Measurements from ENCODE around the gene CLNK.

The CLNK gene

DNA sequence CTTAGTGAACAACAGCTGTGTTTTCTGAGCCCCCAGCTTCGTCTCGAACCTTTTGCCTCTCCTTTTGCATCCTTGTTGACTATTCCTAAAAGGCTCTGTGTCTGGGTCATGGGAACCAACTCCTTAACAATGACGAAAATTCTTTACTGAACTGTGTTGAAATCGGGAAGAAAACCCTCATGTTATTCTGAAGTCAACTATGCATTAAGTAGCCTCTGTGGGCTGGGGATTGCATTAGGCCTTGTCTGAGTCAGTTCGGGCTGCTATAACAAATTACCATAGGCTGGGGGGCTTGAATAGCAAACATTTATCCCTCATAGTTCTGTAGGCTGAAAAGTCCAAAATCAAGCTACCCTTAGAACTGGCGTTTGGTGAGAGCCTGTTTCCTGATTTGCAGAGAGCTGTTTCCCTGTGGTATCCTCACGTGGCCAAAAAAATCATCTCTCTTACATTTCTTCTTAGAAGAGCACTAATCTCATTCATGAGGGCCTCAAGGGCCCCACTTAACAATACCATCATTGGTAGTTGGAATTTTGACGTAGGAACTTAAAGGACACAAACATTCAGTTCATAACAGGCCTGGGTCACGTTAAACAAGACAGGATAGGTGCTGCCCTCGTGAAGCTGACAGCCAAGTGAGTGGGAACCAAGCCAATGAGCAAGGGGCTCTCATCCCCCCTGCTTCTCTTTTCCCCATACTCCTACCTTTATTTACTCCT lies 75.9 kb downstream of the CLNK start:
- DNase-seq = no peak

DNA sequence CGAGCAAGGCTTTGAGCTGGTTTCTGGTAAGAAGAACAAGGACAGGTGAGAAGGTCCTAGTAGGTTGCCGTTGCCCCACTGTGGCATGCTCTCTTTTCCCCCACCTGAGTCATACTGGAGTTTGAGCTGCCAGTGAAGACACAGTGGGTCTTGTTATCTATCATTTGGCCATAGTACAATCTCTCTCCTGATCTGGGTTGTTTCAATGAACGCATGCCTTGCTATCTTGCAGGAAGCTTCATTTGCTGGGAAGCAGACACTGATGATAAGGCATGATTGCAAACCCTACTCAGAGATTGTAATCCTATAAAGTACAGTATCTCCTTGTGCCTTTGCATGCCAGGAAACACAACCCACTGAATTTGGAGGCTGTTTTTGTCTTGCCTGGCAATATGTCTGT lies 77.4 kb downstream of the CLNK start:
- DNase-seq = no peak

DNA sequence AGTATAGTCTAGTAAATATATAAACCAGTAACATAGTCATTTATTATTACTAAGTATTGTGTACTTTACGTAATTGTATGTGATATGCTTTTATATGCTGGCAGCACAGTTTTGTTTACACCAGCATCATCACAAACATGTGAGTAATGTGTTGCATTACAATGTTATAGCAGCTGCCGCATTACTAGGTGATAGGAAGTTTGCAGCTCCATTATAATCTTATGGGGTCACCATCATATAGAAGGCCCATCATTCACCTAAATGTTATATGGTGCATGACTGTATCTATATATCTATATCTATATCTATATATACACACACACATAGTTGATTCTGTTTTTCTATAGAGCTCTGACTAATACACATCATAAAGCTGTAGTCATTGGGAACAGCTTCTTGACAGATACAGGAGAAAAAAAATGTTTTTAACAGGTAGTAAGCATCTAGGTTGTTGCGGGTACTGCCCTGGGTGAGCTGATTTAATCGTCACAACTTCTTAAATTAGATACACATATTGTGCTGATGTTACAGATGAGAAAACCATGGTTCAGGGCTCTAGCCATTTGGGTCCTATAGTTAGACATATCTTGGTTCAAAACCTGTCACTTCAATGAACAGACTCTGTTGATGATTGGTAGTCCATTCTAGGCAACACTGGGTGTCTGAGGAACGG lies 77.9 kb downstream of the CLNK start:
- DNase-seq = no peak

DNA sequence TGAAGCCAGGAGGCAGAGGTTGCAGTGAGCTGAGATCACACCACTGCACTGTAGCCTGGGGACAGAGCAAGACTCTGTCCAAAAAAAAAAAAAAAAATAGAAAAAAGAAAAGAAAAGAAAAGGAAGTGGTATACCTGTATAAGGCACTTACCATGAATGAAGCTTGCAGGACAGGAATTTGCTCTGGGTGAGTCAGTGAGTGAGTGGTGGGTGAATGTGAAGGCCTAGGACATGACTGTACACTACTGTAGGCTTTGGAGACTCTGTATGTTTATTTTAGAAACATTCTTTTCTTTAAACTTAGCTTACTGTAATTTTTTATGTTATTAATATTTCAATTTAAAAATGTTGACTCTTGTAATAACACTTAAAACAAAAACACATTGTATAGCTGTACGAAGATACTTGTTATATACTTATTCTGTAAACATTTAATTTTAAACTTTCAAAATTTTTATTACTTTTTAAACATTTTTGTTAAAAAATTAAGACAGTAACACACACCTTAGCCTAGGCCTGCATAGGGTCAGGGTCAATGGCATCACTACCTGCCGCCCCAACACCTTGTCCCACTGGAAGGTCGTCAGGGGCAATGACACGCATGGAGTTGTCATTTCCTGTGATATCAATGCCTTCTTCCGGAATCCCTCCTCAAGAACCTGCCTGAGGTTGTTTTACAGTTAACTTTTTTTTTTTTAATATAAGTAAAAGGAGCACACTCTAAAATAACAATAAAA lies 78.7 kb downstream of the CLNK start:
- DNase-seq = no peak

DNA sequence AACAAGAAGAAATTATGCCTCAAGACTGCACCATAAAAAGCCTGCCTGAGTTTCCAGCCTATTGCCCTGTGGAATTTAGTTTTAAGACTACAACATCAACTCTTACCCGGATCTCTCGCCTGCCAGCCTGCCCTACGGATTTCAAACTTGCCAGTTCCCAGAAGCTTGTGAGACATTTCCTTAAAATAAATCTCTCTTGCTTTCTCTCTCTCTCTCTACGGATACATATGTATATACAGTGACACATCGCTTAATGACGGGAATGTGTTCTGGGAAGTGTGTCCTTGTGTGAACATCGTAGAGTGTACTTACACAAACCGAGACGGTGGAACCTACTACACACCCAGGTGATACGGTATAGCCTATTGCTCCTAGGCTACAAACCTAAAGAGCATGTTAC lies 79.5 kb downstream of the CLNK start:
- no peak for DNase-seq

DNA sequence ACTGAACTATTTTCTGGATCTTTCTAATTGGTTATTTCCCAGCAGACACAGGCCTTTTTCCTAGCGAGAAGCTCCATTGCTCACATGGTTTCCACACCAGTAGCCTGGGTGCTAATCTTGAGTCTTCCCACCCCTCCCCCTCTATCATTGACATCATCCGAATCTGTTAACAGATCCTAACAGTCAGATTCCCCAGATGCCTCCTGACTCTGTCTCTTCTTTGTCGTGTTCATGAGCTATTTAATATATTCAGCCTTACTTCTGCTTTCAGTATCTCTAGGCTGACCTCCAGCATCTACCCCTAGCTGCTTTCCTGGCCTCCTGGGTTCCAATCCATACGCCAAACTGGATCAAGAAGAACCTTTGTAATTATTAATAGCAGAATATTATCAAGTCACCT lies 85.0 kb downstream of the CLNK start:
- no peak for DNase-seq

DNA sequence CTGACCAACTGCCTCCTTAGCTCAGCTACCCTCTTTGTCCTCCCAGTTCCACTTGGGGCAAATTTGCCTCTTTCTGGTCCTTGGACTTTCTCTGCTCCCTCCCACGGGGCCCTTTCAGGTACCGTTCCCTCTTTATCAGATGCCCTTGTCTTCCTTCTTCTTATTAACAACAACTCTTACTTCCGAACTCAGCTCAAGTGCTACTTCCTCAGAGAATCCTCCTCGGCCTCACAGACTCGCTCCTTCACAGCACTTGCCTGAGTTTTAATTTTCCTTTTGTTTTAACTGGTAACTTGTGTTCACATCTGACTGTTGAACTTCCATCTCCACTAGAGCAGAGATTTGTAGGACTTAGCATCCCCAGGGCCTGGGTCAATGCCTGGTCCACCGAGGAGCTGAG lies 85.7 kb downstream of the CLNK start:
- DNase-seq = no peak

DNA sequence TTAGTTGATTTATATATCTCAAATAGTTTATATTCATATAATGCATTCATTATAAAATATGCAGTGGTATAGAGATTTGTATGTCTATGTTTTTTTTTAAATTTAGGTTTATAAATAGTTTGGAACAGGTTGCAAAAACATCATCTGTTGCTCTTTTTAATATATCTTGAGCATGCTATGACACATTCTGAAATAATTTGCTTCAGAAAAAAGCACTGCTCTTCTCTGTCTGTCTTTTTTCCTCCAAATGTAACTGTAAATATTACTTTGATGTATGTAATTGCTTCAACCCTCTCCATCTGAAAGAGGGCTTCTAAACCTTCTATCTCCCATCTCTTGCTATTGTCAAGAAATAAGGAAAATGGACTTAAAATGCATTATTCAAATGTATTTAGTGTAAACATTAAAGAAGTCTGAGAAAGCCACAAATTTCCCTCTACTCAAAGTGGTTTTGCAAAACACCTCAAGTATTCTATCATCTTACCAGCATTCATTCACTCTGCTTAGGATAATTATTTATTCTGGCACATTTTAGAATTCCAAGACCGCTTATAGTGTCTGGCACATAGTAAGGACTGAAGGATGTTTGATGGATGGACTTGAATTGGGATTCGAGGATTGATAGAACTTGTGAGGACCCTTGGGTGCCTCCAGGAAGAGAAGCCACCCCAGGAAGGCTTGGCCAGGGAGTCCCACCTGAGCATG lies 87.8 kb downstream of the CLNK start:
- DNase-seq = no peak

DNA sequence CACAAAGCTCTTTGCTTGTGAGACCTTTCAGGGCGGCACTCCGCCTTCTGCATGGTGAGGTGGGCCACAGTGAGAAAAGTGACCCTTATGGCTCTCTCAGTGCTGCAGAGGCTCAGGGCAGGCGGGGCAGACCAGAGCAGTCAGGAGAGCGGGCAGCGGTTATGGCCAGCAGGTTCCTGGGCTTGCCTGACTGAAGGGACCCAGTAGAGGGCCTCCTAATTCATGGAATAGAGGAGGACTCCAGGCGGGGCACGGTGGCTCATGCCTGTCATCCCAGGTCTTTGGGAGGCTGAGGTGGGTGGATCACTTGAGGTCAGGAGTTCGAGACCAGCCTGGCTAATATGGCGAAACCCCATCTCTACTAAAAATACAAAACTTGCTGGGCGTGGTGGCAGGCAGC lies 91.4 kb downstream of the CLNK start:
- no peak for DNase-seq

DNA sequence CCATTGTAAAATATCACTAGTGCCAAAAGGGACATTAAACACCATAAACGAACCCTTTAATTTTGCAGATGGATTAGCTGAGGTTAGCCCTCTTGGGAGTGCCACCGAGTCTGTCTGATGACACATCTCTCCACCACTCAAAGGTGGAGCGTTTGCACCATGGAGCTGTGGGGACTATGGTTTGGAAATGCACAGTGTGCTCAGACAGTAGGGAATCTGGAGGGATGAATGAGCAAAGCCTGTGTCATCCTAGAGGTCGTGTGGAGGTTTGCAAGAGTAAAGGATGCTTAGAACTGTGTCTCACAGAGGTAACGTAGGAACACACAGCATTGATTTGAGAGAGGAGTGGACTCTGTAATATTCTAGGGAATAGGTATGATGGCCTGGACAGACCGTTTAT lies 93.7 kb downstream of the CLNK start:
- no peak for DNase-seq

DNA sequence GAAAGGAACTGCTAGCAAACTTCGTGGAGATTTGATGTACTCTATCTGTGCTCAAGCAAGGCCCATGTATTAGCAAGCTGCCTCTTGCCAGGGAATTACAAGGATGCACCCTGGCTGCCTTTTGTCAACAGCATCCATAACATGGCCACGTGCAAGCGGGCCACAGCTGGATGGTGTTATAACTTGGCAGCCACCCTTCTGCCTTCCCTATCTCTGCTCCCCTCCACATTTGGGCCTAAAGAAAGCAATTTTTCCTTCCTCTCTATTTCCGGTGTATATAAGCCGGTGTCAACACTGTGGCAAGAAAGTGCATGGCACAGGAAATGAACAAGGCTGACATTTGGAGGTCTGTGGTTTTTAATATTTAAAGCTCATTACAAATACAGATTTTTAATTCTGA lies 94.8 kb downstream of the CLNK start:
- DNase-seq = no peak

DNA sequence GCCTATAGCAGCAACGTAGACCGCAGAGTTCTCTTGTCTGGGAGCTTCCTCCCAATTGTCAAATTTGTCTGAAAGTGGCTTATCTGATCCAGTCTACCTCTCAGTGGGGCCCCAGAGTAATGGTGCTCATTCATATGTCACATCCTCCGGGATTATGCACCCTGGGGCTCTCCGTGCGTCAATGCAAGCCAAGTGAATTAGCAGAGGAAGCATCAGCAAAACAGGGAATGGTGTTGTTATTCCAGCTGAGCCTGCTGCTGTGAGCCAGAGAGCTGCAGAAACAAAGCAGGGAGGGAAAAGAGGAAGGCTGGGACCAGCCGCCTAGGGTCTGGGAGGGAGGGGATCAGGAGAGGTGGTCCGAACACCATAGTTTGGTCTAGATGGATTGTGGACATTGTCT lies 95.2 kb downstream of the CLNK start:
- DNase-seq = no peak

DNA sequence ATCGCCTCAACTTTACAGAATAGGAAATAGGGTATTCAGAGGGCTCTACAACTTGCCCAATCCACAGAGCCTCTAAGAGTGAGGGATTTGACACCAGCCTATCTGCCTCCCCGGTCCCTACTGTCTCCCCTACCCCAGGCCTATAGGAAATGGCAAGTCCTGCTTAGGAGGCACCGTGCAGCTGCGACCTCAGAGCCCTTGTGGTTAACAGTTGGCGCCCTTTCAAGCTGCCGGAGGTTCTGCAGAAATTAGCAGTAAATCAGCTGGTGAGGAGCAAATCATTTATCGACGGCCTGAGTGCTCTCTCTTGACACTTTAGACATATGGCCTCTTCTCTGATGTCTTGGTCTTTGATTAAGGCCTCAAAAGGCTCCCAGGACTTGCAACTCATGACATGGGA lies 96.9 kb downstream of the CLNK start:
- no peak for DNase-seq

DNA sequence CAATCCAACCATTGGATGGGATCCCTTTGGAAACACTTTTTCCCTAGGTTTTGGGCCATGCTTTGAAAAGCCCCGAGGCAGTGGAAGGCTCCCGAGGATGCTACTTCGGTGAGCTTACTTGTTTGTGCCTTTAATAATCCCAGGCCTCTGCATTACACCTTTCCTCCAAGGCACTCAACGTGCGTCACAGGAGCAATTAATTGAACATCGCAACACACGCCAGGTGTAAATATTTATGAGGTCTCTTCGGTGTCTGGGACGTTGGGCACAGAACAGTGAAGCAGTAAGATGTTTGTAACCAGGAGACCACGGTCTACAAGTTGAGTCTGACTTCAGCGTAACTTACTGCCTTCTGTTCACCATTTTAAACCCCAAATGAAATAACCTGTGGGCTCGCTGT lies 97.3 kb downstream of the CLNK start:
- DNase-seq = no peak

DNA sequence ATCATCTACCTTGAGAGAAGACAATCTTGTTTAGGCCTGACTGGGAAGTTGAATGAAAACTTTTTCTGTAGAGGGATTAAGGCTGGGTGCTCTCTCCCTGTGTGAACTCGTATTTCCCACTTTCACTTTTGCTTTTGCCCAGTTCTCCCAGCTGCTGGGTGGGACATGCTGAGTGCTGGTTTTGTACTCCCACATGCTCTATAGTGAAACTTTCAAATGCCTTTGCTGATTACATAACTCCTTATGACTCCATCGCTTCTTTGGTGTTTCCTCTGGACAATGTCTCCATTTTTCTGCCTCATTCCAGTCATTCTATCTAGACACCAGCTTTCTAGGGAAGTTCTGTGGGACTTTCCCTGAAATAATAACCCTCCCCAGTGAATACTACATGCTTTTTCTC lies 100.5 kb downstream of the CLNK start:
- no peak for DNase-seq

DNA sequence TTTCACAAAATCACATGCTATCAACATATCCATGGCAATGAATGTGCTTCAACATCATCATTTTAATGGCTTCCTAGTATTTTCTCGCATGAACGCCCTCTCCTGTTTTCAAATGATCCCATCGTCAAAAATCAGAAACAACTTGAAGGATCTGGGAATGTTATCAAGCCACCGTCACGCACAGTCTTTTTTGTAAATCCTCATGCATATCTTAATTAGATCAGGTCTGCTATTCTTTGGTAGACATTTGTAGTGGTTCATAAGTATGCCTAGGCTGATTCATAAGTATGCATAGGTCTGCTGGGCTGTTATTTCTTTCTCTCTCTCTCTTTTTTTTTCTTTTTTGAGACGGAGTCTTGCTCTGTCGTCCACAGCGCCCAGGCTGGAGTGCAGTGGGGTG lies 101.6 kb downstream of the CLNK start:
- no peak for DNase-seq

DNA sequence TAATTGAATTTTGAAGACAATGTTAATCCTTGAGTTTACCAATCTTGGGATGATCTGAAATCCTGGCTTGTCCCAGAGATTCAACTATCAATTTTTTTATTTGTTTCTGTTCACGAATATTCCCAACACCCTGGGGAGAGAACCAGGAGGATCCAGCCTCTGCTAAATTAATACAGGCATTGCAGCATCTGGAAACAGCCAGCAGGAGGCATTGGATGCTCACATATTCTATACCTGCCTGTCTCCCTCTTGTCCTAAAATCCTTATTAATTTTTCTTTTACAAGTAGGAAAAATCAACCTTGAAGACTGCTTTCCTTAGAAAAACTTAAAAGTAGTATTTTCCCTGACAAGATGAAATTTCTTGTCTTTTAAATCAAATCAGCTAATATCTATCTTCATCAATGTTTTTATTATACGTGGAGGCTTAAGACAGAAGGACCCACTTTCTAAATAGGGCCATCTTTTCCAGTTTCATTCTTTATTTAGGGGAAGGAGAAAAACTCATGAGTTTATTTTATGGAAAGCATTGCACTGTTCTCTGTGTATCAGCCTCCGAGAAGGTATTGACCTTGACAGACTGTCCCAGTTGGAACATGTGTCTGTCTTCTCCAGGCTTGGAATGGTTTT lies 102.4 kb downstream of the CLNK start:
- DNase-seq = no peak

DNA sequence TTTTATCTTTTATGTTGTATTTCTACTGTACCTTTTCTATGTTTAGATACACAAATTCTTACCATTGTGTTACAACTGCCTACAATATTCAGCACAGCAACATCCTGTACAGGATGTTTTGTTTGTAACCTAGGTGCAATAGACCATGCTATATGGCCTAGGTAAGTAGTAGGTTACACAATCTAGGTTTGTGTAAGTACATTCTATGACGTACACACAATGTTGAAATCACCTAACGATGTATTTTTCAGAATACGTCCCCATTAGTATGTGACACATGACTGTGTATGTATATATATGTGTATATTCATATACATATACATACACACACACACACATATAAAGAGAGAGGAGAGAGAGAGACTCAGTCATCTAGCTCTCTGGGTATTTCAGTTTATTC lies 103.5 kb downstream of the CLNK start:
- no peak for DNase-seq

DNA sequence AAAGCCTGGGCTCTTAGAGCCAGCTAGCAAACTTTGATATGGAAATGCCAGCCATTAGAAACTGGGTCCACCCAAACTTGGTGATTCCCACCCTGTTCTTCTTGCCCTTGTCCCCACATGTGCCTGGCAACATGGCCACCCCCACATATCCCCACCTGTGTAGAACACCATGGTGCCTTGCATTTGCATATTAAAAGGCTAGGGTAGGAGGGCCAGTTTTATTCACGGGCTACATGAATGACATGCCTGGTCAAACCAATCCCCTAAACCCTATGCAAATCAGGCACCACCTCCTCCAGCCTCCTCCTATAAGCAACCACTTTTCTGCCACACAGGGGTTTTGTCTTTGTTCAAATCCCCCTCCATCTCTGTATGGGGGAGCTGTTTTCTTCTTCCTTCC lies 104.9 kb downstream of the CLNK start:
- no peak for DNase-seq

DNA sequence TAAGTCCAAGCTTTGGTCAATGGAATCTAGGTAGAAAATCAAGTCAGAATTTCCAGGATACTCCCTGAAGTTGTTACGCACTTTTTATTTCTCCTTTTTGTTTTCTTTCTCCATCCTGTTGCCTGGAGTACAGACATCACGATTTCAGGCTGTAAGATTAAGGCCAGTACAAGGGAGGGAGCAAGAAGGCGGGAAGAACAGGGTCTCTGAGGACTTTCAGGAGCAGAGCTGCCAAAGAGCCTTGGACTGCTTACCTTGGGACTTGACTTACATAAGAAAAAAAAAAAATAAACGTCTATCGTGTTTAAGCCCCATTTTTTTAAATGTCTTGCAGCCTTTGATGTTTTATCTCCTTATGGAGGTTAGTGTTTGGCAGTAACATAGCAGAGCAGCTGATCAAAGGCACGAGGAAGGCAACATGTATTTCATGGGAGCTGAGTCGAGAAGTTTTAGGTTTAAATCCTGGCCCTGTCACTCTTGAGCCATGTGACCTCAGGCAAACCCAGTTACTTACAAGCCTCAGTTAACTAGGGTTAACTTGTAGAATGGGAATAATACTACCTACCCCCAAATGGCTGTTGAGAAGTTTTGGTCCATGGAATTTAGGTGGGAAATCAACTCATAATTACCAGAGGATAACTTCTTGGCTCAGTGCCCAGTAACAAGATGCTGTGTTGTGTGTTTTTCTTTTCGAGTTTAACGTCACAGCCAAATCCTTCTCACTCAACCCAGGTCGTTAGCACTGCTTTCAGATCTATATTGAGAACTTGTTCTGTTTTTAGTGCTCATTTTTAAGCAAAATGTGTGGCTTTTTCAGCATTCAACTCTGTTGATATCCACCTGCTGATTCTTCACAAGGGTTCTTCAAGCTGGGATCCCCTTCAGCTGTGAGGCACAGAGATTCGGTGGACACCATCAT lies 106.8 kb downstream of the CLNK start:
- no peak for DNase-seq

DNA sequence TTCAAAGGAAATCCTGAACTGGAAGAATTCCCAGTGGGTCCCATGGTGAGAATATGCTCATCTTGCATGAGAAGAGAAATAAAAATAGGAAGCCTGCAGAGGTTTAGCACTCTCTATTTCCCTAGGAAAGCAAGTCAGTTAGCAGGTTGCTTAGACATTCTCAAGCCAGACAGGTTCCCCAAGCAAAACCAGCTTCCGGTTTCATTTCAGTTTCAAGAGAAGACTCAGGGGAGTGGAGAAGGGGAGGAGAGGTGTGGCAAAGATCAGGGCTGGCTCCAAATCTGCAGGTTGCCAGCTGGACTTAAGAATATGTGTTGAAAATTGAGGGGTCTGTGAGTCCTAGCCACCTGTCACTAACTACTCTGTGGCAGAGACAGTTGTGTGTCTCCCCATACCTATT lies 107.5 kb downstream of the CLNK start:
- DNase-seq = no peak

DNA sequence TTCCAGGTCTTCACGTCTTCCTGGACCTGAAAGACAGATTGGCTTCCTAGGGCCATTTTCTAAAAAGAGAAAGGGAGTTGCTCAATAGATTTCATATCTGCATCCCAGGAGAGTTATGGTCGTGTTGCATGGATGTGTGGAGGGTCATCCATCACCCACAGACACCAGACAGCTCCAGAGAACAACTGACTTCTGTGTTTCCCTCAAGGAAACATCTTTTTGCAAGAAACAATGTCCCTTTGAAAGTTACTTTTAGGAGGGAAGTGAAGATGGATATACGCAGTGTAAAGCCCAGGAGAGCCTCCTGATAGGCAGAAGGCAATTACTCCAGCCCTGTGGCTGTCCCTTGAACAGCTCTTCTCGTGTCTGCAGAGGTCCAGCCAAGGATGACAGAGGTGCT lies 108.3 kb downstream of the CLNK start:
- no peak for DNase-seq
